ENCODE data around the gene URI1.
"Not testable (repeated sequence)": the region's sequence is repeated elsewhere in the genome, so short reads cannot be mapped to it uniquely, and the experiment has no call there.

The URI1 gene

DNA sequence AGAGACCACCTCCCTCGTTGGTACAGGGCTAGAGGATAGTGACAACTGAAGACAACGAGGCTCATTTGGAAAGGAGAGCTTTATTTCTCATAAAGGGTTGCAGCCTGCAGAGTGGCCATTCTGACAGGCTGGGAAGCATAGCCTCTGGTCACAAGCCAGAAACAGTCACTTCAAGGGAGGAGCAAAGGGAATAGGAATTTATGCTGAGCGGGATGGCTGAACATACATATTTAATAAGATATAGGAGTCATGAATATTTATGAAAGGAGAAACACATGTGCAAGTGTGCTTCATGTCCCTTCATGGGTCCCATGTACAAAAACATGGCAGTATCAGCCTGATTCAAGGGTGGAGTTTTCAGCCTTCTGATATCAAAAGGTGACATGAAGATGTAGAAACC, 27.1 kb upstream of the URI1 start:
- in situ Hi-C loops (cut with HindIII; ENCODE audit: low sequenced_read_pairs) = no loop called here
- no peak for DNase-seq (ENCODE audit: low read depth, low spot score)
- TF ChIP-seq, protein P1, sequence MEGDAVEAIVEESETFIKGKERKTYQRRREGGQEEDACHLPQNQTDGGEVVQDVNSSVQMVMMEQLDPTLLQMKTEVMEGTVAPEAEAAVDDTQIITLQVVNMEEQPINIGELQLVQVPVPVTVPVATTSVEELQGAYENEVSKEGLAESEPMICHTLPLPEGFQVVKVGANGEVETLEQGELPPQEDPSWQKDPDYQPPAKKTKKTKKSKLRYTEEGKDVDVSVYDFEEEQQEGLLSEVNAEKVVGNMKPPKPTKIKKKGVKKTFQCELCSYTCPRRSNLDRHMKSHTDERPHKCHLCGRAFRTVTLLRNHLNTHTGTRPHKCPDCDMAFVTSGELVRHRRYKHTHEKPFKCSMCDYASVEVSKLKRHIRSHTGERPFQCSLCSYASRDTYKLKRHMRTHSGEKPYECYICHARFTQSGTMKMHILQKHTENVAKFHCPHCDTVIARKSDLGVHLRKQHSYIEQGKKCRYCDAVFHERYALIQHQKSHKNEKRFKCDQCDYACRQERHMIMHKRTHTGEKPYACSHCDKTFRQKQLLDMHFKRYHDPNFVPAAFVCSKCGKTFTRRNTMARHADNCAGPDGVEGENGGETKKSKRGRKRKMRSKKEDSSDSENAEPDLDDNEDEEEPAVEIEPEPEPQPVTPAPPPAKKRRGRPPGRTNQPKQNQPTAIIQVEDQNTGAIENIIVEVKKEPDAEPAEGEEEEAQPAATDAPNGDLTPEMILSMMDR (IDR thresholded peaks at IDR 0.05; ENCODE audit: low read depth, low read length) = no peak
- H3K4me3 ChIP-seq (ENCODE audit: low read depth, low read length) = no peak overlapping the region

DNA sequence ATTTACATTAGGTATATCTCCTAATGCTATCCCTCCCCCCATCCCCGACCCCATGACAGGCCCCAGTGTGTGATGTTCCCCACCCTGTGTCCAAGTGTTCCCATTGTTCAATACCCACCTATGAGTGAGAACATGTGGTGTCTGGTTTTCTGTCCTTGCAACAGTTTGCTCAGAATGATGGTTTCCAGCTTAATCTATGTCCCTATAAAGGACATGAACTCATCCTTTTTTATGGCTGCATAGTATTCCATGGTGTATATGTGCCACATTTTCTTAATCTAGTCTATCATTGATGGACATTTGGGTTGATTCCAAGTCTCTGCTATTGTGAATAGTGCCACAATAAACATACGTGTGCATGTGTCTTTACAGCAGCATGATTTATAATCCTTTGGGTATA, 26.2 kb upstream of the URI1 start:
- DNase-seq (ENCODE audit: low read depth, low spot score); H3K4me3 ChIP-seq (ENCODE audit: low read depth, low read length); in situ Hi-C loops (cut with HindIII; ENCODE audit: low sequenced_read_pairs): not testable (repeated sequence)

DNA sequence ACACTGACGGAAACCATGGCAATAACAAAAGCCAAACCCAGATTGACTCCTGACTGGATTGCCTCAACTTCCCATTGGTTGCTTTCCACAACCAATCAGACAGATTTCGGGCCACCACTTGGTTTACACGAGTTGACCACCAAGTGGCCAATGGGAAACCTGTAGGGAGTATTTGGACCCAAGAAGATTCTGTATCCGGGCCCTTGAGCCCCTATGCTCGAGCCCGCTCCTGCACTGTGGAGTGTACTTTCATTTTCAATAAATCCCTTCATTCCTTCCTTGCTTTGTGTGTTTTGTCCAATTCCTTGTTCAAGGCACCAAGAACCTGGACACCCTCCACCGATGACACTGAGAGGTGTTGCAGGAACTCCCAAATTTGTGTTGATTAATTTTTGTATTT, 24.1 kb upstream of the URI1 start:
- TF ChIP-seq, protein P1 (IDR thresholded peaks at IDR 0.05; ENCODE audit: low read depth, low read length) = no peak
- DNase-seq (ENCODE audit: low read depth, low spot score) = no peak
- H3K4me3 ChIP-seq (ENCODE audit: low read depth, low read length) = no peak overlapping the region
- in situ Hi-C loops (cut with HindIII; ENCODE audit: low sequenced_read_pairs) = no loop called here

DNA sequence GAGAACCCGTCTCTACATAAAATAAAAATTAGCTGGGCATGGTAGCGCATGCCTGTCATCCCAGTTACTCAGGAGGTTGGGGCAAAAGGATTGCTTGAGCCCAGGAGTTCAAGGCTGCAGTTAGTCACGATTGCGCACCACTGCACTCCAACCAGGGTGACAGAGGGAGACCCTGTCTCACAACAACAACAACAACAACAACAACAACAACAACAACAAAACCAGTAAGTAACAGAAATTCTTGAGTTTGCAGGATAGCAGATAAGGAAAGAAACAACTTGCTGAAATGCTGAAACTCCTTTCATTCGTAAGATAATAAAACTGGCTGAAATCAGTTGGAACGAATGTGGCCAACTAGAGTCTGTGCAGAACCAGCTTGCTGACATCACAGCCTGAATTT, 23.1 kb upstream of the URI1 start:
- no peak overlapping the region for H3K4me3 ChIP-seq (ENCODE audit: low read depth, low read length)
- TF ChIP-seq, protein P1 (IDR thresholded peaks at IDR 0.05; ENCODE audit: low read depth, low read length) = no peak
- in situ Hi-C loops (cut with HindIII; ENCODE audit: low sequenced_read_pairs) = no loop called here
- no peak for DNase-seq (ENCODE audit: low read depth, low spot score)

DNA sequence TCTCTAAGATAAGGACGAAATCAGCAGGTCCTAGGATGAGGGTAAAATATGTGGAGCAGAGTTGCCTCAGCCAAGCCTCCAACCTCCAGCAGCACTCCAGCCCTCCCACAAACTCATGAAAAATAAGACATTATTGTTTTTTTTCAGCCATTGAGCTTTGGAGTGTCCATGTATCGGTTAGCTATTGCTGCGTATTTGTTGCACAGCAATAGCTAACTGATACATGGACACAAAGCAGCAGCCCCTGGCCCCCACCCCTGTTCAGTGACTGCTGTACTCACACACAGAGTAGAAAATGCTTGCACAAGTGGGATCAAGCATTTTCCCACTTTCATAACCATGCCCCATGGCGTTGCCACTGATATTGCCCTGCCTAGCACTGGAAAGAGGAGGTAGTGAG, 19.1 kb upstream of the URI1 start:
- TF ChIP-seq, protein P1 (IDR thresholded peaks at IDR 0.05; ENCODE audit: low read depth, low read length) = no peak
- in situ Hi-C loops (cut with HindIII; ENCODE audit: low sequenced_read_pairs) = no loop called here
- no peak overlapping the region for H3K4me3 ChIP-seq (ENCODE audit: low read depth, low read length)
- DNase-seq (ENCODE audit: low read depth, low spot score) = no peak

DNA sequence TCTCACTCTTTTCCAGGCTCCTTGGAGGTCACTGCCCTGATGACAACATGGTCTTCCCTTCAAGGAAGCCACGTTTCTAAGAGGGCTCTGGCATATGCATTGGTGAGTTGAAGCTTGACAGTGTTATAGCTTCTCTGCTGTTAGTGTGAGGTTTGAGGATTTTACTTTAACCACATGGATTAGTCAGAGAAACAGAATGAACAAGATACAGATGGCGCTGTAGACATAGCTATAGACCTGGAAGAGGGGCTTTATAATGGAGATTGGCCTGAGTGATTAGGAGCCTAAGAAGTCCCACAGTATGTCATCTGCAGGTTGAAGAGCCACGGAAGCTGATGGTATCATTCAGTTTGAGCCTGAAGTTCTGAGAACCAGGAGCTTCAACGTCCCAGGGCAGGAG, 18.4 kb upstream of the URI1 start:
- in situ Hi-C loops (cut with HindIII; ENCODE audit: low sequenced_read_pairs) = no loop called here
- TF ChIP-seq, protein P1 (IDR thresholded peaks at IDR 0.05; ENCODE audit: low read depth, low read length) = no peak
- no peak overlapping the region for H3K4me3 ChIP-seq (ENCODE audit: low read depth, low read length)
- DNase-seq (ENCODE audit: low read depth, low spot score) = no peak

DNA sequence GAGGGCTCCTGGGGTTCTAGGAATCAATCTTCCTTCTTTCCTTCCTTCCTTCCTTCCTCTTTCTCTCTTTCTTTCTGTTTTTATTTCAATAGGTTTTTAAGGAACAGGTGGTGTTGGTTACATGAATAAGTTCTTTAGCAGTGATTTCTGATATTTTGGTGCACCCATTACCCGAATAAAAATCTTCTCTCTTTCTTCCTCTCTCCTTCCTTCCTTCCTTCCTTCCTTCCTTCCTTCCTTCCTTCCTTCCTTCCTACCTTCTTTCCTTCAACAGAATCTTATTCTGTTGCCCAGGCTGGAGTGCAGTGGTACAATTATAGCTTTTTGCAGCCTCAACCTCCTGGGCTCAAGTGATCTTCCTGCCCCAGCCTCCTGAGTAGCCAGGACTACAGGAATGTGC, 16.0 kb upstream of the URI1 start:
- in situ Hi-C loops (cut with HindIII; ENCODE audit: low sequenced_read_pairs) = no loop called here
- DNase-seq (ENCODE audit: low read depth, low spot score) = no peak
- H3K4me3 ChIP-seq (ENCODE audit: low read depth, low read length) = no peak overlapping the region
- TF ChIP-seq, protein P1 (IDR thresholded peaks at IDR 0.05; ENCODE audit: low read depth, low read length) = no peak
